ENCODE measurements around the gene PRR30.

PRR30 gene

DNA sequence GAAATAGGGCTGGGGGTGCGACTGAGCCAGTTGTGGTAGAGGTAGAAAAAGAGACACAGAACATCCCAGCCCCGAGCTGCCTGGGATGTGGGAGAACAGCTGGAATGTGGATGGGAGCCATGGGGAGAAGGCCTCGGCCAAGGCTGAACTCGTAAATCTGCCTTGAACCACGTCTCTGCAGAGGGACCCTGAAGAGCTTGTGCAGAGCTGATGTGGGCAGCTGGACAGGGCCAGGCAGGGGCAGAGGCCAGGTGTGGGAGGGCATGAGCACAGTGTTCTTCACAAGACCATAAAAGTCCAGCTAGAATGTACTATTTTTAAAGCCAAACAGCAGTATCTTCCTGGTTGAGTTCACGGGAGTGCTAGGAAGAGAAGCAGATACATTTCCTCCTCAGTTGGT, 15.3 kb upstream of the PRR30 start:
- no peak for DNase-seq (ENCODE audit: low read depth)

DNA sequence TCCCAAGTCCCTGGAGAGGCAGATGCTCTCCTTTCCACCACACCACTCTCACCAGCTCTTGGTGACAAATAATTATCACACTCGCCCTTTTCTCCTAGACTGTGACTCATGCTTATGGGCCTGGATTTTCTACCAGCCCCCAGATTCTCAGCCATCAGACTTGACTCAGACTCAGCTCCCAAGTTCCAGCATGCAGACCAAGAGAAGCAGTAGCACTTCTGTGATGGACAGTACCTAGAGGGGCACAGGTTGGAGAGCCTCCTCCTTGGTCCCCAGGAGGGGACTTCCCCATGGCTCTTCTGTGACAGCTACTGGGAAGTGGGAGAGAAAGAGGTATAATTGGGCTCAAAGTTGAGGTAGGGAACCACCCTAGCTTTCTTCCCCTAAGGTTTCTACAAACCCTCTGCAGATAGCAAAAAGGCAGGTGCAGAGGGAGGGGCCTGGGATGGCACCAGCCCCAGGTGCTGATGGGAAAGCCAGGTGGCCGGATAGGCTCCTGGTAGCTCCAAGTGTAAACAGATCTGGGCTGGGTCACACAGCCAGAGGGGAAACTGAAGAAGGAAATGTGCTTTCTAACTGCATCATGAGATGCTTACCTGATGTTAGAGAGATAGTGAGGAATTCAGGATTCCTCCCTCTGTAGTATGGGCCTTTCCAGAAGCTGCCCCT, 13.7 kb upstream of the PRR30 start:
- peak; percentile 49 for DNase-seq (ENCODE audit: low read depth)

DNA sequence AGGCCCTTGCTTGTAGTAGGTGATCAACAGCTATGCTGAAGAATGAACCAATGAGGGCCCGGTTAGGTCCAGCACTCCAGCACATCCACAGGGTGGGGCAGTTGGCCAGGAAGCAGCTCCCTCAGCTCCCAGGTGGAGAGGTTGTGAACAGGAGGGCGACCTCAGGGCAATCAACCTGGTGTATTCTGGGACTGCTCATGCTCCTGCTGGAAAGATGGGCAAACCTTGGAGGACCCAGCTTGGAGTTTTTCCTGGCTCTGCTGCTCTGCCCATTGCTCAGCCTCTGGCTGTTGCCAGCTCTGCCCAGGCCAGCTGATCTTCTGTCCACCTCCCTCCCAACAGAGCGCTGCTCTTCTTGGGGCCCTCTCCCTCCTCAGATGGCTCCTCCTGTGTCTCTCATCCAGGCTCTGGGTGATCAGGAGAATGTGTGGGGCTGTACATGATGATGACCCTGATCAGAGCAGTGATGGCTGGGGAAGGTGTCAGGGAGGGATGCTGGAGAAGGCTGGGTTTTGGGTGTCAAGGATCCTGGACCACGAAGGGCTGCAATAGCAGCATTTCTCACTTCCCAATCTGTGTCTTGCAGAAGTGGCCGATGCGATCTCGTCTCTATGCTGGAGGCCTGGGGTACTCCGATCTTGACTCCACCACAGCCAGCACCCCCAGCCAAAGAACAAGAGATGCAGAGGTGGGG, 13.0 kb upstream of the PRR30 start:
- DNase-seq (ENCODE audit: low read depth): no peak

DNA sequence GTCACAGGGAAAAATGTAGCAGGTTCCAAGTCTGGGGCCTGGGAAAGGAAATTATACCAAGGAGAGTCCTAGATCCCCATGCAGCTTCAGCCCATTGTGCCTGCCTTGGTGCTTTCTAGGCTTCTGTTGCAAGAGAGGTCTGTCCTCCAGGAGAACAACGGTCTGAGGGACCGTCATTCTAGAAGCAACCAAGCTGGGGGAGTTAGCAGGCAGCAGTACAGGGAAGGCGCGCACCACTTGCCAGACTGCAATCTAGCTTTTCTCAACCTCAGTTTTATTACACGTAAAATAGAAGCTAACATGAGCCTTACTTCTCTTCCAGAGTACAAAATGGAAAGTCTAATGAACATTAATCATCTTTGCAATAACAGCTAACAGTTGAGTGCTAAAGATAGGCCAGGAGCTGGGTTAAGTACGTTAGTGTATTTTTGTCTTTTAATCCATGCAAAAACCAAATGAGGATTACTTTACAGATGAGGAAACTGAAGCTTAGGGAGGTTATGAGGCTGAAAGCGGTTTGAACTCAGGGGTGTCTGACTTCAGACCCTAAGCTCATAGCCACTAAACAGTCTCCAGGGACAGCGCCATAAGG, 11.5 kb upstream of the PRR30 start:
- no peak for DNase-seq (ENCODE audit: low read depth)

DNA sequence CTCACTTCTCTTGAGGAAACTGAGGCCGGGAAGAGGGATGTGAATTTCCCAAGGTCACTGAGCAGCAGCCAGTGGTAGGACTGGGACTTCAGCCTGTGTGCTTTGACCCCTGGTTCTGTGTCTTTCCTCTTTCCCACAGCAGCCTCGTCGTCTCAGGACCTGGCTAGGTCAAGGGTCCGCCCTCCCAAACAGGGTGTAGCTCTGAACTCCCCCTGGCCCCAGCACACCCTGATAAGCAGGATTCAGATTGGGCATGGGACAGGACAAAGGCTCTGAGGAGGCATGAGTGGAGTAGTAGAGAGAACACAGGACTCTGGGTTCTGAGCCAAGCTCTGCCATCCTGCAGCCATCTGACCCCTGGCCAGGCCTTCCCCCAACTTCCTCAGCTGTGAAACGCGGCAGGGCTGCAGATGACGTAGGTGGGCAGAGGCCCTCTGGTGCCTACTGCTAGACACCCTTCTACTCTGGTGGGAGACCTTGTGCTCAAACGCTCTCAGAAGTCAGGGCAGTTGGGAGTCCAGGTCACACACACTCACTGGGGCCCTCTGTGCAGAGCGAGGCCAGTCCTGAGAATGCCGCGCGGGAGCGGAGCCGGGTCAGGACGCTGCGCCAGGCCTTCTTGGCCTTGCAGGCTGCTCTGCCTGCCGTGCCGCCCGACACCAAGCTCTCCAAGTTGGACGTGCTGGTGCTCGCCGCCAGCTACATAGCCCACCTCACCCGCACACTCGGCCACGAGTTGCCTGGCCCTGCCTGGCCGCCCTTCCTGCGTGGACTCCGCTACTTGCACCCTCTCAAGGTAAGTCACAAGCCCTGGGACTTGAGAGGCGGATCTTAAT, 10.6 kb upstream of the PRR30 start:
- DNase-seq (ENCODE audit: low read depth): no peak

DNA sequence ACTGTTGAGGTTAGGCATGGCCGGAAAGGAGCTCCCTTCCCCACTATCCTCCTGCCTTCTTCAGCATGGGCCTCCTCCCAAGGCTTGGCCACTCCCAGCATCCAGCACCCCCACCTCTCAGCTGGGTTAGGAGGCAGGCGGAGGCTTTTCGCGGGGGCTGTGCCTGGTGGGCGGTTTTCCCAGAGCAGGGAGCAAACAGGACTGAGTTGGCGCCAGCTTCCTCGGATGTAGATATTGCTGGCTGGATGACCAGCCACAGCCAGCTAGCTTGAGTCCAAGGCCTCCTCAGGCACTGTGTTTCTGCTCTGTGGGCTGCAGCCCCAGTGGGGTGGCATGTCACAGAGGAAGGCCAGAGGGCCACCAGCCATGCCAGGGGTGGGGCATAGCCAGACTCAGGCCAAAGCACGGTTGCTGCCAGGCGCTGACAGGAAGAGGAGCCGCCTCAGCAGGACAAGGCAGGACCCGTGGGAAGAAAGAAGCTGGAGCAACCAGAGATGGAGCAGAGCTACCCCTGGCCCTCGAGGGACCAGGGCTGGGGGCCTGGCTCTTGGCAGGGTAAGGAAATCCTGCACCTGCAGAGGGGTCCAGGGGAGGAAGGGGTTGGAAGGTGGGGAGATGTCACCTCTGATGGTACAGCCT, 9.7 kb upstream of the PRR30 start, which contains the start of gene TCF23:
Gene TCF23, plus strand, starts transcription at position 204 of the 639 bp plus-strand sequence. Its CDS starts 130 bp downstream, at position 334.
- DNase-seq (ENCODE audit: low read depth): no peak

DNA sequence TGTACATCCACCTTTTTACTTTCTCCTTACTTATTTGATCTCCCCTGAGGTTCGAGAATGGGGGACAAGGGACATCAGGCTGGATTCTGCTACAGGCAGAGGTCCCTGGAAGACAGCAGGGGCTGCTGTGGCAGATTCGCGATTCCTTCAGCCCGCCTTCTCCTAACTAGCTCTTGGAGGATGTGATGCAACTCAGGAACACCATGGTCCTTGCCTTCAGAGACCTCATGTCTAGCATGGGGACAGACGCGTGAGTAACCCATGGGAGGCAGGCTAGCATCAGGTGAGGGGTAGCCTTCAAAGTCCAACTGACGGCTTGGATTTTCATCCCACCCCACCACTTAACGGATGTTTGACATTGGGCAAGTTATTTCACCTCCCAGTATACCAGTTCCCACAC, 8.7 kb upstream of the PRR30 start:
- no peak for DNase-seq (ENCODE audit: low read depth)

DNA sequence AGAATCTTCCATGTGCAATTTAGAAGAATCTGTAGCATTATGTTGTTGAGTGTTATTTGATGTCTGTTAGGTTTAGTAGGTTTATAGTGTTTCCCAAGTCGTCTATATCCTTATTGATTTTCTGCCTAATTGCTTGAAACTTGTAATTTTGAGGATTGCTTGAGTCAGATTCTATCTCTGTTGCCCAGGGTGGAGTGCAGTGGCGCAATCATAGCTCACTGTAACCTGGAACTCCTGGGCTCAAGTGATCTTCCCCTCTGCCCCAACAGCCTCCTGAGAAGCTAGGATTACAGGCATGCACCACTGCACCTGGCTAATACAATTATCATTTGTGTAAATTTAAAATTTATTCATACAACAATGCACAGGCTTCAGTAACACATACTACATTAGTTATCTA, 6.5 kb upstream of the PRR30 start:
- DNase-seq (ENCODE audit: low read depth): no peak

DNA sequence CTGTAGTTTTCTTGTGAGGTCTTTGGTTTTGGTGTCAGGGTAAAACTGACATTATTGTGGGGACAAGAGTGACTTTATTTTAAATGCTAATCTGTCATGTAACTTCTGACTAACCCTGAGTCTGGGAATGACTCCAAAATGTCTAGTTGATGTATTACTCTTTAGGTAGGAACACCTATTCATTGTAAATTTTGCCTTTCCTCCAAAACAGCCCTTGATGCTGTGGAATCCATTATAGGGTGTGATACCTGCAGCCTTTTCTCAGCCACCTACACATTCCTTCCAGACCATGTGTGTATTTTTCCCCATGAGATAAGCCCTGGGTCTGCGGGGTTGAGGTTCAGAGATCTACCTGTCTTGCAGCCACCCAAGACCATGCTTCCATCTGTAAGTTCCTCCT, 4.1 kb upstream of the PRR30 start:
- no peak for DNase-seq (ENCODE audit: low read depth)

DNA sequence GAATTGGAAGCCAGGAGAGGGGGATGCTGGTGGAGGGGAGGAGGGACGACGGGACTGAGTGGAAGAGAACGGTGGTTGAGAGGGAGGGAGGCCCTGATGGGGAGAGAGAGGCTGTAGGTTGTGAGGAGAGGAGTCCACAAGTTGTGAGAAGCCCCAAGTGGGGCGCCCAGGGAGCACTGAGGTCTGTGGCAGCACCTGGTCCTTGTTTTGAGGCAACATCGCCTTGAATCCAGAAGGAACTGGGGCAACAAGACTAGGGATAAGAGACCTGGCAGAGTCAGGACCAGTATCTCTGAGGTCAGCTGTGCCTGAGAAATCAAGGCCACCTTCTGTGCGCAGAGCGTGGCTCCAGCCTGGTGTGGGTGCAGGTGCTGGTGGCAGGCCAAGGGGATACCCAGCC, 1.1 kb downstream of the PRR30 start:
- DNase-seq (ENCODE audit: low read depth): no peak

DNA sequence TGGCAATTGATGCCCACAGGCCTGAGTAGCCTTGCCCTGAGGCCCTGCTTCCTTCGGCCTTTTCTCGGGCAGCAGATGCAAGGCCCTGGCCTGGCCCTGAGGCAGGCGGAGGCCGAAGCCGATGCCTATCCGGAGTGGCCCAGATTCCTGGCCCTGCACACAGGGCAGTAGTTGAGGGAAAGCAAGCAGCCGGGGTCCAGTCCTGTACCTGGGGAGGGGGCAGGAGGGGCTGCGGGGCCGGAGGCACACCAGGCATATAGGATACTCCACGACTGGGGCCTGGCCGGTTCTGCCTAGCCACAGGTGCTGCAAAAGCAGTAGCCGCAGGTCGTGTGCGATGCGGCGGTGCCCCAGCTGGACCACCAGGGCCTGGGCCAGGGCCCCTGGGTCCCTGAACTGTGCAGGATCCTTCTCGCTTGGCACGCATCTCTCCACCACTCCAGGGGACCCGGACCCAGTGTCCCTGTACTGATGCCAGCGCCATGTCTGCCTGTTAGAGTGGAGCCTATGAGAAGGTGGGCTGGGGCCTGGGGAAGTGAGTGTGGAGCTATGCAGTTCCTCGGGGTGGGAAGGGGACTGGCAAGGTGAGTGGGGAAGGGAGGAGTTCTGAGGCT, 1.8 kb downstream of the PRR30 start:
- no peak for DNase-seq (ENCODE audit: low read depth)

DNA sequence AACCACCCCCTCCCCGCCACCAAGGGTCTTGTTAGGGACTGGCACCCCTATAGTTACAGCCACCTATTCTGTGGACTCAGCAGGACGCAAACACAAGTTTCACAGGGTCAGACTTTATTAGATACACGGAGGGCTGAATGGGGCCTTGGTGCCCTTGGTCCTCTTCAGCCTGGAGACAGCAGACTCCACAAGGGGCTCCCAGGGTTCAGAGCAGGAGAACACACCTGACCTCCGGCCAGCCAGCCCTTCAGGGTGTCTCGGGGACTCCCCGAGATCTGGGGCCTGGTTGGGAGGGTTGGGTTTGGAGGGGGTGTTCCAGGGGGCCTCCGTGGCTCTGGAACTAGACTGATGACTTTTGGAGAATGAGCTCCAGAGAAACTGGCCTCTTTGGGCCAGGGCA, 2.5 kb downstream of the PRR30 start:
- DNase-seq (ENCODE audit: low read depth): no peak

DNA sequence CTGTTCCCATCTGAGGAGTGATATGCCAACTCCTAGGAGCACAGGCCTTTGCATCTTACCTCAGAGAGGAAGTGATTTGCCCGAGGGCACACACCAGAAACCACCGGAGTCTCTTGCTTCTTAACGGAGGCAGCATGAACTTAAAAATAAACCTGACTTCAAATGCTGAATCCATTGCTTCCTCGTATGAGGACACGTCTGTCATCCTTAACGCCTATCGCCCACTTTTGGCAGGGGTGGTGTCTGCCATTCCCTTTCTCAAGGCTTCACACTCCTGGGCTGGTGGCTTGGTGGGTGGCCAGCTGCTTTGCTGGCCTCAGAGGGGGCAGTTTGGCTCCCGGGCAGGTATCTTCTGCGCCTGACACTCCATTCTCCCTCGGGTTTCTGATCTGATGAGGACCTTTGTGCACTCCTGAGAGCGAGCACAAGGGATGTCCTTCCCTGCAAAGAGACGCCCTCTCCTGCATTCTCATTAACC, 3.7 kb downstream of the PRR30 start:
- DNase-seq (ENCODE audit: low read depth): no peak

DNA sequence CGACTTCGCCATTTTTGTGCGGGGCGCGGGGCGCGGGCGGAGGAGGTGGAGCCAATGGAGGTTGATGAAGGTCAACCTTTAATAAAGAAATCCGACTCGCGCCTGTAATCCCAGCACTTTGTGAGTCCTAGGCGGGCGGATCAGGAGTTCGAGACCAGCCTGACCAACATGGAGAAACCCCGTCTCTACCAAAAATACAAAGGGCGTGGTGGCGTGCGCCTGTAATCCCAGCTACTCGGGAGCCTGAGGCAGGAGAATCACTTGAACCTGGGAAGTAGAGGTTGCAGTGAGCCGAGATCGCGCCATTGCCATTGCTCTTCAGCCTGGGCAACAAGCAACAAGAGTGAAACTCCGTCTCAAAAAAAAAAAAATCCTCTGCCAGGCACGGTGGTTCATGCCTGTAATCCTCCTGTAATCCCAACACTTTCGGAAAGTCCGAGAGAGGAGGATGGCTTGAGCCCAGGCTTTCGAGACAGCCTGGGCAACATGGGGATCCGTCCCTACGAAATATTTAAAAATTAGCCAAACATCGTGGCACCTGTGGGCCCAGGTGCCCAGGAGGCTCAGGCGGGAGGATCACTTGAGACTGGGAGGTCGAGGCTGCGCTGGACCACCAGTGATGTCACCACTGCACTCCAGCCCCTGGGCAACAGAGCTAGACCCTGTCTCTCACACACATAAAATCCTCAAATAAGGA, 4.3 kb downstream of the PRR30 start:
- DNase-seq (ENCODE audit: low read depth): no peak

DNA sequence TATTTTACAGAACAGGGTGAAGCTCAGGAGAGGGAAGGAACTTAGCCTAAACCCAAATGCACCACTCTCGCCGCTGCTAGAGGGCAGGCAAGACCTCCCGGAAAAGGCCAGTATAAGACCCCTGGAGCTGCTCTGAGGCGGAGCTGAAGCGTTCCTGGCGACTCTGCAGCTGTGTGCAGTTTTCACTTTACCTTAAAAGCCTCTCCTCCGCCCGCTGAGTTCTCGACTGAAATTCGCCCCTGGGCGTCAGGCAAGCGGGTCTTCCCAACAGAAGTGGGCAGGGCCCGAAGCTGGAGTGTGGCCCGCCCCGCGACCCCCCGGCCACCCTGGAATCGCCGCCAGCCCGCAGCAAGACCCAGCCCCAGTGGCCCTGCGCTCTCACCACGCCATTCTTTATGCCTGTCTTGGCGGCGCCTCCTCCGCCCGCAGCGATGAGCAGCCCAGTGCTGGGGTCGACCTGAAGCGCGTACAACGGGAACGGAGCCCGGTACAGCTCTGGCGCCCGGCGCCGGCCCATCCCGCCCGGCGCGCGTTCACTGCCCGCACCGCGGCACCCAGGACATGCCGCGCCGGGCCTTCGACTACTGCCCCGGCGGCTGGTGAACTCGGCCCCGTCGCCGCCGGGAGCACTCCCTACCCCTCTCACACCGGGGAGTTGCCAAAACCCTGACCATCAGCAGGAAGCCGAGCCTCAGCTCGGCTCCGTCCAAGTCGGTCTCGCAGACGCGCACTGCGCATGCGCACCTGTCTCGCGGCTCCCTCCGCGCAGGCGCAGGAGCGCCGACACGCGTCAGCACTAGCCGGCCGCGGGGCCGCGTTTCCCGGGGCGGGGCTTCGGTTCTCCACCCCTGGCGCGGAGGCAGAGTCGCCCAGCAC, 5.1 kb downstream of the PRR30 start, which contains the start of gene PREB:
Gene PREB, minus strand, starts transcription at position 732 of the 876 bp plus-strand sequence. Its CDS starts 215 bp downstream, at position 517.
- peak; percentile 91 for DNase-seq (ENCODE audit: low read depth)

DNA sequence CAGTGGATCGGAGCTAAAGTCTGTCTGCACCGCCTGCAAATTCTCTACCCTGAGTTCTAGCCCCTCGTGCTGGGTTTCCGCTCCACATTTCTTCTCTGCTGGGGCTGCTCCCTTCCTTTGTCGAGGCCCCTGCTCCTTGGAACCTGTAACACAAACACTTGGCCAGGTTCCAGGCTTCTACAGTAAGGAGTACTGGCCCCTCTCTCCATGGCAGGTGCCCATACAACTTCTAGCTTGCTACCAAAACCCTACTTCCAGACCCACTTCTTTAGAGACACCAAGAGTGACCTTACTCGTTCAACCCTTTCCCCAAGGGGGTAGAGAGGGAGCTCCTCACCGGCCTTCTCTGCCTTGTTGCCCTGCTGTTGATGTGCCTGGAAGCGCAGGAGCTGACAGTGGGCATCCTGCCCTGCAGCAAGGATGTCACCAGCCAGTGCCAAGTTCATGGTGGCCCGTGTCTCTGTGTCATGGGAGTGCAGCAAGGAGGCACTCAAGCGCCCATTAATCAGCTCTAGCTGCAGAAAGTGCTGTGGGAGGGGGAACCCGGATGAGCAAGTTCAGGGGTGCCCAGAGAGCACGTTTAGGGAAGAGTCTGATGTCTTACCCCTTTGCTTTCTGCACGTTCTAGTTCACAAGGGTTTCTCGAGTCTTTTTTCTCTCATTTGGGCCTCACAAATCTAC, 5.9 kb downstream of the PRR30 start:
- no peak for DNase-seq (ENCODE audit: low read depth)

DNA sequence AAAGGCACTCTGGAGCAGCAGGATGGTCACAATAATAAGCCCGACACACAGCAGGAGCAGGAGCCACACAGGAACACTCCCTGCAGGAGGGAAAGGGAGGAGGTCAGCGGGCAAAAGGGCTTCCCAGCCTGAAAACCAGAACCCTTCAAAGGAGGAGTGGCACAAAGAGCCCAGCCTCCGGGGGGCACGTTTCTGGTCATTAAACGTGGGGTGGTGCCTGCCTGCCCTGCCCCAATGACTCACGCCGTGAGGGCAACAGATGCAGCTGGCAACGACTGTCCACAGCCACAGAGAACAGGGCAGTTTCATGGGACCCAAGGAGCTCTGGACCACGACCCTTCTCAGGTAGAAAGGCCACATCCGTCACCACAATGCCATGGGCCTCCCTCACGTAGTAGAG, 7.8 kb downstream of the PRR30 start:
- DNase-seq (ENCODE audit: low read depth): no peak

DNA sequence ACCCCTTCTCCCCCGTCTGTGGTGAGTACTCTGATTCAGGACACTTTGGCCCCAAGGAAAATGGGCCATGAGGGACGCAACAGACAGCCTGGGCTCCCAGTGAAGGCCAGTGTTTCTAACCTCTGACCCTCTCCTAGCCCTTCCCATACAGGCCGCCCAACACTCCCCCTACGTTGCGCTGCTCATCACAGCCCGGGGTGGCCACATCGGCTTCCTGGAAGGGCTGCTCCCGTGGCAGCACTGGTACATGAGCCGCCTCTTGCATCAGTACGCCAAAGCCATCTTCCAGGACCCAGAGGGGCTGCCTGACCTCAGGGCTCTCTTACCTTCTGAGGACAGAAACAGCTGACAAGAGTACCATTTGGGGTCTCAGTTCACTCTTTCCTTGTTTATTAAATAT, 8.8 kb downstream of the PRR30 start:
- no peak for DNase-seq (ENCODE audit: low read depth)
